NCI-H1694 (cell line): Measurements from ENCODE around the gene PRRX1.

ENCODE experiments used
- DNase-seq: peaks from one replicate; lab custom pipeline; 2025; lab: John Stamatoyannopoulos, UW

The PRRX1 gene

GRCh38 chr1:170723518-170723917 is 59.6 kb downstream of the PRRX1 start:
- no peak for DNase-seq

- DNase-seq = no peak
Observed at GRCh38 chr1:170725326-170725725, 61.4 kb downstream of the PRRX1 start.

GRCh38 chr1:170727963-170728362 is 64.0 kb downstream of the PRRX1 start:
- DNase-seq = no peak

DNA sequence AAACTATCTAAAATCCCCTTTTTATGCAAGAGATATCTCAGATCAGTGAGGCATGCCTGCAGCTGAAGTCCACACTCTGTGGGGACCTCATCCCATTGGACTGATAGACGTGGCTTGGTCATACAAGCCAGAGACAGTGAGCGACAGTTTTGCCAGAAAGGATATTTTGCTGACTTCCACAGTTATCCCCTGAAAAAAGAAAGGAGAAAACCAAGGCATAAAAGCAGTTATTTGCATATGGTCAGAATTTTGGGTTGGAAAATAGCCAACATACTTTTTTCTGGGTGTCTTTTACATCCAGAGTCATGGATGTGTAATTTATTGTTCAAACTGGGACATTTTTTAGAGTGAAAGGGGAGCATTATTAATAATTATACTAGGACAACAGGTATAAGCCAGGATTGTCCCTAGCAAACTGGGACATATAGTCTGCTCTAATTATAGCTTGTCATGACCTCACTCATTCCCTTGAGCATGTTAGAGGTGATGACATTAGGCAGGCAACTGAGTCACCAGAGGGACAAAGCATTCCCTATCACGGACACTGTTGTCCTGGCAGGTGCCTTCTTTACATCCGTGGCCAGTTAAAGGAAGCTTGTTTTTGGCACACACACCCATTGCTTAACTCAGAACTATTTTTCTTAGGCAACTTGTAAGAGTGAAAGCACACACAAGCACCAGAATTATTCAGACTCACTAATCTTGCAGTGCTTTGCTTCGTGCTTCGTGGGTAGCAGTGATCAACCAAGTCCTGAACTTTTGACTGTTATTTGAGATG is 65.5 kb downstream of the PRRX1 start:
- DNase-seq = no peak

GRCh38 chr1:170730014-170730413 is 66.1 kb downstream of the PRRX1 start:
- DNase-seq = no peak

DNA sequence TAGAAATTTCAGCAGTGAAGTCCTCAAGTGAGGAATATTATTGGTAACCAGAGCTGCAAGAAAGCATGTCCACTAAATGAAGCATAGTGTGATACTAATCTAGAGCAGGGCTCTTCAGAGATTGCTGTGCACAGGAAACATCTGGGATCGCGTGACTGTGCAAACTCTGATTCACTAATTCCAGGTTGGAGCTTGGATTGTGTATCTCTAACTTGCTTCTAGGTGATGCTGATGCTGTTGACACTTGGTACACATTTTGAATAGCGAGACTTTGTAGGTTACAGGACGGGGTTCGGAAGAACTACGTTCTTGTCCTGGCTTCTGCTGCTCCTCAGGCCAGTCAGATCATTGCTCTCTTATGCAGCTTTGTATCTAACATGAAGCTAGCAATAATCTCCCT is 66.5 kb downstream of the PRRX1 start:
- no peak for DNase-seq

- DNase-seq = no peak
Observed at GRCh38 chr1:170731566-170732251, 67.8 kb downstream of the PRRX1 start.

- DNase-seq = no peak
Observed at GRCh38 chr1:170732252-170732588, 68.3 kb downstream of the PRRX1 start.

GRCh38 chr1:170734412-170735175 is 70.7 kb downstream of the PRRX1 start:
- no peak for DNase-seq

- DNase-seq = no peak
Observed at GRCh38 chr1:170735366-170736263, 71.7 kb downstream of the PRRX1 start.

- DNase-seq = no peak
Observed at GRCh38 chr1:170739803-170740202, 75.9 kb downstream of the PRRX1 start.

GRCh38 chr1:170741678-170742077 is 77.7 kb downstream of the PRRX1 start:
- DNase-seq = no peak

GRCh38 chr1:170742600-170742999 is 78.7 kb downstream of the PRRX1 start:
- no peak for DNase-seq

GRCh38 chr1:170743083-170743482 is 79.2 kb downstream of the PRRX1 start:
- DNase-seq = no peak

GRCh38 chr1:170749549-170749948 is 85.6 kb downstream of the PRRX1 start:
- no peak for DNase-seq

GRCh38 chr1:170749959-170750358 is 86.0 kb downstream of the PRRX1 start:
- DNase-seq = no peak

DNA sequence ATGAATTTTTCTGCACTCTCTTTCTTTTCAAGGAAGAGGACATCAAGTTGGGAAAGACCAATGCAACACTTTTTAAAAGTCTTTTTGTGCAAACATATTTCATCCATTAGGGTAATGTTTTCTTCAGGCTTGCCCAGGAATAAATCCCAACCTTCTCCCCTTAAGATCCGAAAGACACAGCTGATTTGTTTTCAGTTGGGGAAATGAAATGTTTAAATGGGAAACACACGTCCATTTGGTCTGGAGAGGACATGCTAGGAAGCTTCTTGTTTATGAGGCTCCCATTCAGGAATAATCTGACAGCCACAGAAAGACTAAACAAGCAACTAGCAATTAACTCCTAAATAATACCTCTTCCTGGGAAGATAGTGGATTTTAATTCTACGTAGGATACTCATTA is 91.9 kb downstream of the PRRX1 start:
- no peak for DNase-seq

GRCh38 chr1:170758992-170759391 is 95.1 kb downstream of the PRRX1 start:
- no peak for DNase-seq

DNA sequence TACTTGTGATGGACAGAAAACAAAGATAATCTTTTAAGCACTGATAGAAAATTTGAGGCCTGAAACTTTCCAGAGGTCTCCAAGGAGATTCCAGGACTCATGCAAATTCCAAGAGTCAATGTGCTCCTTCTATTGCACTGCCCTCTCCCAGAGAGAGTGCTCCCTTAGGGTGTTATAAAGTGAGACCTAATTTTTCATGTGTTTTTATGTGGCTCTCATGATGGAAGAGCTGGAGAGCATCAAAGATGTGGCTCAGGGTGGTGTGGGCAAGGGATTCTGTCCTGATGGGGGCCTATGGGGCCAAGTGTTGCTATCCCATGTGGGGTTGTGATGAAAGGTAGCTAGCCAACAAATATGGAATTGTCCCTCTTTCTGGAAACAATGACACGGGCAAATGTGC is 101.3 kb downstream of the PRRX1 start:
- no peak for DNase-seq

GRCh38 chr1:170765712-170766330 is 101.9 kb downstream of the PRRX1 start:
- DNase-seq = no peak

DNA sequence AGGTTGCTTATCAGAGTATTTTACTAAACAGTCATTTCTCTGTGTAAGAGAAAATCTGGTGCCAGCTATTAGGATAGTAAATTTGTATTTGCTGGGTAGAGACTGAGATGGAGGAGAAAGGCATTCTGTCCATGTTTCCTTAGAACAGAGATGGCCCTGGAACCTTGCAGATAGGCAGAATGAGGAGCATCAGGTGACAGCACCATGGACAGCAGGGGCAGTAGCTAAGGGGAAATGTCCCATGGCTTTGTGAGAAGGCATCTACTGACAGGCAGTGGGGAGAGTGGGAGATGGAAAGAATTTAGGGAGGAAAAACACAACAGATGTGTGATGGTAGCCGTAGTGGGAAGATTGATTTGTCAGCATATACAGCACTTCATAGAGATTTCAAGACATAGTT is 105.0 kb downstream of the PRRX1 start:
- DNase-seq = no peak

DNA sequence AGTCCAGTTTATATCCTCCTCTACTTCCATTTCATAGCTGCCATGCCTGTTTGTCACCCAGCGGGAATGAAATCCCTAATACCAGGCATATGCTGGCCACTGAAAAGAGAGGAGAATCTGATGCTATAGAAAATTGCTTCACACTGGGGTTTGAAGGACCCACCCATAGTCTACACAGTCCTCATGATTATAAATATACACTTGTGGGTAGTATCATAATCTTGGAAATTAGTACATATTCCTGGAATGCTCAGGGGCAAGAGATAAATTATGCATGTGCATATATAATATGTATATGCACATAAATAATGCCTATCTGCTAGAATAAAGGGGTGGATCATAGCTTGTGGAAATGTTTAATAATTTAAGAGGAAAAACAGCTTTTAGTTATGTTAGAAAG is 105.8 kb downstream of the PRRX1 start:
- no peak for DNase-seq
